Ureter (tissue), 1 donor: Measurements from ENCODE around the gene HSPA12A. TPM values are rescaled to one million over a fixed set of nuclear protein-coding genes. Genes with fewer than 3 reads are reported as not detected.

Source experiments
- DNase-seq: peaks from one replicate; pipeline ENCODE4 v3.0.0-alpha.2; 2020; ENCODE audit warnings: low spot score
- total RNA-seq: library from RNA; stranded (reverse); gene quantifications from one replicate; pipeline ENCODE4 v1.2.4, GENCODE V29; 2023
- donor health status: DM: yes; HTN: yes; CAD: no.

HSPA12A gene
- total RNA-seq, 1 donor from 2014 or later: 15.7 TPM

GRCh38 chr10:116668446-116668845 lies 73.9 kb downstream of the HSPA12A start:
- DNase-seq: no peak

GRCh38 chr10:116668018-116668417 lies 74.3 kb downstream of the HSPA12A start:
- no peak for DNase-seq

- DNase-seq: no peak
Measured at GRCh38 chr10:116667484-116667883, 74.9 kb downstream of the HSPA12A start.

- no peak for DNase-seq
Measured at GRCh38 chr10:116665541-116666125, 76.7 kb downstream of the HSPA12A start.

- DNase-seq: no peak
Measured at GRCh38 chr10:116664631-116665030, 77.7 kb downstream of the HSPA12A start.

- DNase-seq: no peak
Measured at GRCh38 chr10:116663342-116663741, 79.0 kb downstream of the HSPA12A start.

- DNase-seq: no peak
Measured at GRCh38 chr10:116660860-116661259, 81.5 kb downstream of the HSPA12A start.

GRCh38 chr10:116659049-116659670 lies 83.2 kb downstream of the HSPA12A start:
- no peak for DNase-seq

- no peak for DNase-seq
Measured at GRCh38 chr10:116657863-116658551, 84.4 kb downstream of the HSPA12A start.

GRCh38 chr10:116656044-116656443 lies 86.3 kb downstream of the HSPA12A start:
- no peak for DNase-seq

GRCh38 chr10:116655568-116655967 lies 86.8 kb downstream of the HSPA12A start:
- DNase-seq: no peak

GRCh38 chr10:116654816-116655215 lies 87.5 kb downstream of the HSPA12A start:
- no peak for DNase-seq

- DNase-seq: no peak
Measured at GRCh38 chr10:116653885-116654284, 88.5 kb downstream of the HSPA12A start.

GRCh38 chr10:116648903-116649302 lies 93.5 kb downstream of the HSPA12A start:
- DNase-seq: no peak

GRCh38 chr10:116646502-116646901 lies 95.9 kb downstream of the HSPA12A start:
- DNase-seq: no peak

GRCh38 chr10:116637830-116638229 lies 104.5 kb downstream of the HSPA12A start:
- DNase-seq: no peak

GRCh38 chr10:116636976-116637375 lies 105.4 kb downstream of the HSPA12A start:
- no peak for DNase-seq

- DNase-seq: no peak
Measured at GRCh38 chr10:116636385-116636784, 106.0 kb downstream of the HSPA12A start.

GRCh38 chr10:116634126-116634975 lies 108.0 kb downstream of the HSPA12A start:
- no peak for DNase-seq

- no peak for DNase-seq
Measured at GRCh38 chr10:116633216-116633600, 109.2 kb downstream of the HSPA12A start.

GRCh38 chr10:116632596-116633215 lies 109.7 kb downstream of the HSPA12A start:
- DNase-seq: no peak

GRCh38 chr10:116631871-116632295 lies 110.5 kb downstream of the HSPA12A start:
- no peak for DNase-seq
